HG02973 (cell line): Measurements from ENCODE around the gene UVRAG.
"Not testable (repeated sequence)": the region's sequence is repeated elsewhere in the genome, so short reads cannot be mapped to it uniquely, and the experiment has no call there.

Experiments used
- ATAC-seq: cut with Tn5 transposase; IDR thresholded peaks from one replicate; pipeline ENCODE4 v1.9.1; 2021; ENCODE audit warnings: moderate library complexity; ENCODE audit not compliant: unreplicated experiment

Gene UVRAG

GRCh38 chr11:75873417-75874221 lies 58.6 kb downstream of the UVRAG start:
- ATAC-seq: peak; percentile 63

GRCh38 chr11:75874684-75875341 lies 59.8 kb downstream of the UVRAG start:
- ATAC-seq: no peak

- ATAC-seq: not testable (repeated sequence)
Measured at GRCh38 chr11:75877327-75877726, 62.3 kb downstream of the UVRAG start.

GRCh38 chr11:75877931-75878330 lies 62.9 kb downstream of the UVRAG start:
- not testable (repeated sequence) for ATAC-seq

GRCh38 chr11:75878933-75879332 lies 63.9 kb downstream of the UVRAG start:
- no peak for ATAC-seq

GRCh38 chr11:75879737-75880136 lies 64.7 kb downstream of the UVRAG start:
- no peak for ATAC-seq

GRCh38 chr11:75880343-75880742 lies 65.3 kb downstream of the UVRAG start:
- not testable (repeated sequence) for ATAC-seq

- no peak for ATAC-seq
Measured at GRCh38 chr11:75884321-75884720, 69.3 kb downstream of the UVRAG start.

- no peak for ATAC-seq
Measured at GRCh38 chr11:75888416-75888815, 73.4 kb downstream of the UVRAG start.

GRCh38 chr11:75891947-75892739 lies 77.1 kb downstream of the UVRAG start:
- ATAC-seq: no peak

- no peak for ATAC-seq
Measured at GRCh38 chr11:75893251-75893650, 78.2 kb downstream of the UVRAG start.

GRCh38 chr11:75894036-75894585 lies 79.1 kb downstream of the UVRAG start:
- ATAC-seq: no peak

- no peak for ATAC-seq
Measured at GRCh38 chr11:75896843-75897419, 81.9 kb downstream of the UVRAG start.

- no peak for ATAC-seq
Measured at GRCh38 chr11:75898871-75899270, 83.9 kb downstream of the UVRAG start.

GRCh38 chr11:75899806-75900205 lies 84.8 kb downstream of the UVRAG start:
- no peak for ATAC-seq

GRCh38 chr11:75900848-75901247 lies 85.8 kb downstream of the UVRAG start:
- no peak for ATAC-seq

GRCh38 chr11:75902631-75903030 lies 87.6 kb downstream of the UVRAG start:
- ATAC-seq: no peak

GRCh38 chr11:75903276-75903675 lies 88.3 kb downstream of the UVRAG start:
- no peak for ATAC-seq

GRCh38 chr11:75905434-75905833 lies 90.4 kb downstream of the UVRAG start:
- ATAC-seq: no peak

GRCh38 chr11:75907906-75908527 lies 93.0 kb downstream of the UVRAG start:
- ATAC-seq: no peak
